Esophagus squamous epithelium (tissue), 4 donors: ENCODE data around the gene DNAAF5.

Experiments
- POLR2A ChIP-seq, 4 donors: fragments of 450-650 bp; IDR thresholded peaks; one replicate each; pipeline ENCODE4 v1.6.1; 2017; ENCODE audit warnings: antibody characterized with exemption in 4 of 4, mild to moderate bottlenecking in 4 of 4, moderate library complexity in 3 of 4
- TF ChIP-seq, protein P1 (sequence below), 6 experiments: fragments of 450-650 bp in 4 of 6; fragments of 200-600 bp in 2 of 6; sonication (generic) in 2 of 6; IDR thresholded peaks; one replicate each; pipeline ENCODE4 v1.5.1; 2016 to 2019; ENCODE audit warnings: antibody characterized with exemption in 6 of 6, mild to moderate bottlenecking in 4 of 6, moderate library complexity in 4 of 6

DNA sequence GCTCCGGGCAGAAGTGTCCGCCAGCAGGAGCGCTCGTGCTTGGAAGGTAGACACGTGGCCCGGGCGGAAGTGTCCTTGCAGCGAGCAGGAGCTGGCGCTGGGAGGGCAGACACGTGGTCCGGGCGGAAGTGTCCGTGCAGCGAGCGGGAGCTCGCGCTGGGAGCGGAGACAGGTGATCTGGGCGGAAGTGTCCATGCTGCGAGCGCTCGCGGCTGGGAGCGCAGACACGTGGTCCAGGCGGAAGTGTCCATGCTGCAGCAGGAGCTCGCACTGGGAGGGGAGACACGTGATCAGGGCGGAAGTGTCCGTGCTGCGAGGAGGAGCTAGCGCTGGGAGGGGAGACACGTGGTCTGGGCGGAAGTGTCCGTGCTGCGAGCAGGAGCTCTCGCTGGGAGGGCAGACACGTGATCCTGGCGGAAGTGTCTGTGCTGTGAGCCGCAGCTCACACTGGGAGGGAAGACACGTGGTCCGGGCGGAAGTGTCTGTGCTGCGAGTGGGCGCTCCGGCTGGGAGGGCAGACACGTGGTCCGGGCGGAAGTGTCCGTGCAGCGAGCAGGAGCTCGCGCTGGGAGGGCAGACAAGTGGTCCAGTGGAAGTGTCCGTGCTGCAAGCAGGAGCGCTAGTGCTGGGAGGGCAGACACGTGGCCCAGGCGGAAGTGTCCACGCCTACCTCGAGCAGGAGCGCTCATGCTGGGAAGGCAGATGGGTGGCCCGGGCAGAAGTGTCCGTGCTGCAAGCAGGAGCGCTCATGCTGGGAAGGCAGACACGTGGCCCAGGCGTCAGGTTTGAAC is 41.6 kb downstream of the DNAAF5 start:
- TF ChIP-seq, protein P1, sequence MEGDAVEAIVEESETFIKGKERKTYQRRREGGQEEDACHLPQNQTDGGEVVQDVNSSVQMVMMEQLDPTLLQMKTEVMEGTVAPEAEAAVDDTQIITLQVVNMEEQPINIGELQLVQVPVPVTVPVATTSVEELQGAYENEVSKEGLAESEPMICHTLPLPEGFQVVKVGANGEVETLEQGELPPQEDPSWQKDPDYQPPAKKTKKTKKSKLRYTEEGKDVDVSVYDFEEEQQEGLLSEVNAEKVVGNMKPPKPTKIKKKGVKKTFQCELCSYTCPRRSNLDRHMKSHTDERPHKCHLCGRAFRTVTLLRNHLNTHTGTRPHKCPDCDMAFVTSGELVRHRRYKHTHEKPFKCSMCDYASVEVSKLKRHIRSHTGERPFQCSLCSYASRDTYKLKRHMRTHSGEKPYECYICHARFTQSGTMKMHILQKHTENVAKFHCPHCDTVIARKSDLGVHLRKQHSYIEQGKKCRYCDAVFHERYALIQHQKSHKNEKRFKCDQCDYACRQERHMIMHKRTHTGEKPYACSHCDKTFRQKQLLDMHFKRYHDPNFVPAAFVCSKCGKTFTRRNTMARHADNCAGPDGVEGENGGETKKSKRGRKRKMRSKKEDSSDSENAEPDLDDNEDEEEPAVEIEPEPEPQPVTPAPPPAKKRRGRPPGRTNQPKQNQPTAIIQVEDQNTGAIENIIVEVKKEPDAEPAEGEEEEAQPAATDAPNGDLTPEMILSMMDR (IDR thresholded peaks at IDR 0.05), result no peak
- no peak for TF ChIP-seq POLR2A (IDR thresholded peaks at IDR 0.05)
